ENCODE results near the gene INHBA.

The INHBA gene

DNA sequence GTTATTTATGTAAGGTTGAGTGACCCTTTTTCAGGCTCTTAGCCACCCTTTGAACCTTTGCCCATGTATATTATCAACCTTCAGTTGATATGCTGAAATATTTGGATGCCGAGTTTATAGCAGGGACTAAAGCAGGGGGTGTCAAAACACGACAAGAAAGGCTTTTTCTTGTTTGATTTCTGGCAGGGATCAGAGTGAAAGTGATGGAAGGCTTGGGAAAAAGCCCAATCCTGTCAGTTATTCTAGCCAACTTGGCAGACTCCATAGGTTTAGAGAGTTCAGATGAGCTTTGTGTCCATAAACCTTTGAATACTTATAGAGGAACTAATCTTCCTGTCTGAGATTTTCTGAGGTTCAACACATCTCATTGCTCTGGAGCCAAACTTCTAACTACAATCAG, 47.5 kb downstream of the INHBA start:
- Histone ChIP-seq H3K27ac (no peak overlapping the region), H3K4me3 (IDR thresholded peaks at IDR 0.05; ENCODE audit: insufficient read depth, low read depth, low read length) (no peak overlapping the region)

DNA sequence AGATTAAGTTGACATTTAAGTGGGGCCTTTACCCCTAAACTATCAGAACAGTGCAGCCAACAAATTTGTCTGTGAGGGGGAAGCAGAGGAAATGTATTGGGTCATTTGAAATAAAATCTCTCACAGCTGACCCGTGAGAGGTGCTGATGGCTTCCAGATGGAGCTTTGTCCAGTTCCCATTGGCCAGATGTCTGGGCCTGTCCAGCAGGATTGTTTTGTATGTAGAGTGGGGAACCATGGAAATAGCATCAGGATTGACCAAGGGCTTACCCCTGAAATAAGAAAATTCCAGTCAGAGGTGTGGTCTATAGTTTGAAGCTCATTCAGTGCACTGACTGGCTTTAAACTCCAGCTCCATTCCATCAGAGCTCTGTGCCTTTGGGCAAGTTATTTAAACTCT, 50.6 kb downstream of the INHBA start:
- Histone ChIP-seq H4K20me1 (ENCODE audit: insufficient read depth) (no peaks in the 10 kb centered on the region), H3K4me3 (IDR thresholded peaks at IDR 0.05; ENCODE audit: insufficient read depth, low read depth, low read length) (no peak overlapping the region), H3K27ac (no peak overlapping the region), H3K4me2 (no peak overlapping the region), H3K4me1 (ENCODE audit: low read depth, poor library complexity, severe bottlenecking) (no peaks in the 10 kb centered on the region), H3K27me3 (ENCODE audit: insufficient read depth, low read depth) (no peaks in the 10 kb centered on the region), H2AFZ (ENCODE audit: low read depth) (no peak overlapping the region), H3K79me2 (ENCODE audit: insufficient read depth, low read depth) (no peaks in the 10 kb centered on the region), H3K9ac (no peak overlapping the region), H3K36me3 (ENCODE audit: insufficient read depth) (no peaks in the 10 kb centered on the region)
- TF ChIP-seq, protein P1, sequence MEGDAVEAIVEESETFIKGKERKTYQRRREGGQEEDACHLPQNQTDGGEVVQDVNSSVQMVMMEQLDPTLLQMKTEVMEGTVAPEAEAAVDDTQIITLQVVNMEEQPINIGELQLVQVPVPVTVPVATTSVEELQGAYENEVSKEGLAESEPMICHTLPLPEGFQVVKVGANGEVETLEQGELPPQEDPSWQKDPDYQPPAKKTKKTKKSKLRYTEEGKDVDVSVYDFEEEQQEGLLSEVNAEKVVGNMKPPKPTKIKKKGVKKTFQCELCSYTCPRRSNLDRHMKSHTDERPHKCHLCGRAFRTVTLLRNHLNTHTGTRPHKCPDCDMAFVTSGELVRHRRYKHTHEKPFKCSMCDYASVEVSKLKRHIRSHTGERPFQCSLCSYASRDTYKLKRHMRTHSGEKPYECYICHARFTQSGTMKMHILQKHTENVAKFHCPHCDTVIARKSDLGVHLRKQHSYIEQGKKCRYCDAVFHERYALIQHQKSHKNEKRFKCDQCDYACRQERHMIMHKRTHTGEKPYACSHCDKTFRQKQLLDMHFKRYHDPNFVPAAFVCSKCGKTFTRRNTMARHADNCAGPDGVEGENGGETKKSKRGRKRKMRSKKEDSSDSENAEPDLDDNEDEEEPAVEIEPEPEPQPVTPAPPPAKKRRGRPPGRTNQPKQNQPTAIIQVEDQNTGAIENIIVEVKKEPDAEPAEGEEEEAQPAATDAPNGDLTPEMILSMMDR (conservative IDR thresholded peaks at IDR 0.05; ENCODE audit: low read depth, low read length), result no peak

More for the DNA sequence above, 47.5 kb downstream of the INHBA start:
- Histone ChIP-seq H3K79me2 (ENCODE audit: insufficient read depth, low read depth) (no peaks in the 10 kb centered on the region), H4K20me1 (ENCODE audit: insufficient read depth) (no peaks in the 10 kb centered on the region), H3K4me2 (no peak overlapping the region), H3K4me1 (ENCODE audit: low read depth, poor library complexity, severe bottlenecking) (no peaks in the 10 kb centered on the region), H3K27me3 (ENCODE audit: insufficient read depth, low read depth) (no peaks in the 10 kb centered on the region), H3K9ac (no peak overlapping the region), H3K36me3 (ENCODE audit: insufficient read depth) (no peaks in the 10 kb centered on the region), H2AFZ (ENCODE audit: low read depth) (no peak overlapping the region)
- TF ChIP-seq, protein P1 (conservative IDR thresholded peaks at IDR 0.05; ENCODE audit: low read depth, low read length), result no peak

DNA sequence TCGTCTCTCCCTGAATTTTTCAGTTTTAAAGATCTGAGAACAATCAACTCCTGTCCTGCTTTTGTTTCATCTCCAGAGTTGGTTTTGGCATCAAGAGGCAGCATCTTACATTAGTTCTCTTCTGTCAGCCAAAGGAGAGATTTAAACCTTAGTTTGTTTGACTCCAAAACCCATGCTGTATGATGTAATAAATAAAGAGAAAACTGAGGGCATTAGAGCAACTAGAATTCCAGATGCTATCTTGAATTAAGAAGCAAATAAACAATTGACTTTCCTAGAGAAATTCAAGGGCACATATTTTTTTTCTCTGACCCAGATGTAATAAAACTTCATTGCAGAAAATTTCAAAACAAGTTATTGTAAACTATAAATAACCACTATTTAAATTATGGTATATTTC, 54.4 kb downstream of the INHBA start:
- Histone ChIP-seq H3K27ac (no peak overlapping the region), H3K79me2 (ENCODE audit: insufficient read depth, low read depth) (no peaks in the 10 kb centered on the region), H4K20me1 (ENCODE audit: insufficient read depth) (no peaks in the 10 kb centered on the region), H3K4me1 (ENCODE audit: low read depth, poor library complexity, severe bottlenecking) (no peaks in the 10 kb centered on the region), H3K4me2 (no peak overlapping the region), H3K36me3 (ENCODE audit: insufficient read depth) (no peaks in the 10 kb centered on the region), H3K9ac (no peak overlapping the region), H3K4me3 (IDR thresholded peaks at IDR 0.05; ENCODE audit: insufficient read depth, low read depth, low read length) (no peak overlapping the region), H3K27me3 (ENCODE audit: insufficient read depth, low read depth) (no peaks in the 10 kb centered on the region), H2AFZ (ENCODE audit: low read depth) (no peak overlapping the region)
- TF ChIP-seq, protein P1 (conservative IDR thresholded peaks at IDR 0.05; ENCODE audit: low read depth, low read length), result no peak

DNA sequence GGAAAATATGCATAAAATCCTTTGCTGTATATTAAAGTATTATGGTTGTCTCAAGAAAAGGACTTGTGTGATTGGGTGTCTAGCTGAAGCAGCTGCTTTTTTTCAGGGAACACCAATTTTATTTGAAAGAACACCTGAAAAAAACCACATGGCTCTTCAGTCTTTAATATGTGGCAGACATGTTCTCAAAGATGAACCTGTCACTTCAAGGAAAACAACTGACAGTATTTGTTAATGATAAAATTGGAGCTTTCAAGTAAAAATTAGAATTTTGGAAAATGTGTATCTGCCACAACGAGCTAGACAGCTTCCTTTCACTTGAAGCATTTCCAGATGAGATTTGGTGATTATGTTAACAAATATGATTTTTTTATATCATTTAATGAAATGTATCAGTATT, 59.3 kb downstream of the INHBA start:
- no peak overlapping the region for H2AFZ ChIP-seq (ENCODE audit: low read depth)
- no peak overlapping the region for H3K4me2 ChIP-seq
- H4K20me1 ChIP-seq (ENCODE audit: insufficient read depth), result no peaks in the 10 kb centered on the region
- no peak overlapping the region for H3K27ac ChIP-seq
- H3K4me3 ChIP-seq (IDR thresholded peaks at IDR 0.05; ENCODE audit: insufficient read depth, low read depth, low read length), result no peak overlapping the region
- H3K4me1 ChIP-seq (ENCODE audit: low read depth, poor library complexity, severe bottlenecking), result no peaks in the 10 kb centered on the region
- TF ChIP-seq, protein P1 (conservative IDR thresholded peaks at IDR 0.05; ENCODE audit: low read depth, low read length), result no peak
- no peak overlapping the region for H3K9ac ChIP-seq
- no peaks in the 10 kb centered on the region for H3K27me3 ChIP-seq (ENCODE audit: insufficient read depth, low read depth)
- H3K79me2 ChIP-seq (ENCODE audit: insufficient read depth, low read depth), result no peaks in the 10 kb centered on the region
- no peaks in the 10 kb centered on the region for H3K36me3 ChIP-seq (ENCODE audit: insufficient read depth)

DNA sequence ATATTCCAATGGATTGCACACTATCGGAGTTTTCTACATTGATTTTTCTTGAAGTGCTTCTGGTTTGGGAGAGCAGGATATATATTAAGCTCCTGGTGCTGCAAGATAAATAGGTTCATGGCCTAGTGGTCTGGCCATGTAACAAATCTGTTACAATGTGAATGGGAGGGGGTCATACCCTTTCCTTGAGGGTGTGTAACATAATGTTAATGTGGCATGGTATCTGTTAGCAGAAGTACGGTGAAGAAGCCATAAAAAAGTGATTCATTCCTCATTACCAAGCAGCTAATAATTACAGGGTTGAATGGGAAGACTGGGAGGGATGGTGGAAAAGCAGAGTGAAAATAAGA, 61.2 kb downstream of the INHBA start:
- H3K4me1 ChIP-seq (ENCODE audit: low read depth, poor library complexity, severe bottlenecking), result no peaks in the 10 kb centered on the region
- H3K9ac ChIP-seq, result no peak overlapping the region
- no peak overlapping the region for H3K27ac ChIP-seq
- H3K4me2 ChIP-seq, result no peak overlapping the region
- no peaks in the 10 kb centered on the region for H3K36me3 ChIP-seq (ENCODE audit: insufficient read depth)
- no peak overlapping the region for H3K4me3 ChIP-seq (IDR thresholded peaks at IDR 0.05; ENCODE audit: insufficient read depth, low read depth, low read length)
- no peak overlapping the region for H2AFZ ChIP-seq (ENCODE audit: low read depth)
- TF ChIP-seq, protein P1 (conservative IDR thresholded peaks at IDR 0.05; ENCODE audit: low read depth, low read length), result no peak
- no peaks in the 10 kb centered on the region for H3K27me3 ChIP-seq (ENCODE audit: insufficient read depth, low read depth)
- H3K79me2 ChIP-seq (ENCODE audit: insufficient read depth, low read depth), result no peaks in the 10 kb centered on the region
- no peaks in the 10 kb centered on the region for H4K20me1 ChIP-seq (ENCODE audit: insufficient read depth)
